ENCODE measurements around the gene GGNBP2.

DNA sequence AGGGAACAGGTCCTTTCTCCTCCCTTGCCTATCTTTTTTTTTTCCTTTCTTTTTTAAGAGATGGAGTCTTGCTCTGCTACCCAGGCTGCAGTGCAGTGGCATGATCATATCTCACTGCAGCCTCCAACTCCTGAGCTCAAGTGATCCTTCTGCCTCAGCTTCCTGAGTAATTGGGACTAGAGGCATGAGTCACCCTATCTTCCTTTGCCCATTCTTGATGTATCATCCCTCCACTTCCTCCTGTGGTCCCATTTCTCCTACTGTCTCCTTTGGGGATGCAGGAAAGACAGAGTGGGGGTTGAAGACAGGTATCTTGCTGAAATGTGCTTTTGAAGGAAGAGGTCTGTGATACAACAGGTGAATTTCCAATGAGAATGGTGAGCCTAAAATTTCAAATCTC, 15.6 kb upstream of the GGNBP2 start:
- no peak for TF ChIP-seq RAD21 (IDR thresholded peaks at IDR 0.05; ENCODE audit: low read length)
- TF ChIP-seq, protein P1, sequence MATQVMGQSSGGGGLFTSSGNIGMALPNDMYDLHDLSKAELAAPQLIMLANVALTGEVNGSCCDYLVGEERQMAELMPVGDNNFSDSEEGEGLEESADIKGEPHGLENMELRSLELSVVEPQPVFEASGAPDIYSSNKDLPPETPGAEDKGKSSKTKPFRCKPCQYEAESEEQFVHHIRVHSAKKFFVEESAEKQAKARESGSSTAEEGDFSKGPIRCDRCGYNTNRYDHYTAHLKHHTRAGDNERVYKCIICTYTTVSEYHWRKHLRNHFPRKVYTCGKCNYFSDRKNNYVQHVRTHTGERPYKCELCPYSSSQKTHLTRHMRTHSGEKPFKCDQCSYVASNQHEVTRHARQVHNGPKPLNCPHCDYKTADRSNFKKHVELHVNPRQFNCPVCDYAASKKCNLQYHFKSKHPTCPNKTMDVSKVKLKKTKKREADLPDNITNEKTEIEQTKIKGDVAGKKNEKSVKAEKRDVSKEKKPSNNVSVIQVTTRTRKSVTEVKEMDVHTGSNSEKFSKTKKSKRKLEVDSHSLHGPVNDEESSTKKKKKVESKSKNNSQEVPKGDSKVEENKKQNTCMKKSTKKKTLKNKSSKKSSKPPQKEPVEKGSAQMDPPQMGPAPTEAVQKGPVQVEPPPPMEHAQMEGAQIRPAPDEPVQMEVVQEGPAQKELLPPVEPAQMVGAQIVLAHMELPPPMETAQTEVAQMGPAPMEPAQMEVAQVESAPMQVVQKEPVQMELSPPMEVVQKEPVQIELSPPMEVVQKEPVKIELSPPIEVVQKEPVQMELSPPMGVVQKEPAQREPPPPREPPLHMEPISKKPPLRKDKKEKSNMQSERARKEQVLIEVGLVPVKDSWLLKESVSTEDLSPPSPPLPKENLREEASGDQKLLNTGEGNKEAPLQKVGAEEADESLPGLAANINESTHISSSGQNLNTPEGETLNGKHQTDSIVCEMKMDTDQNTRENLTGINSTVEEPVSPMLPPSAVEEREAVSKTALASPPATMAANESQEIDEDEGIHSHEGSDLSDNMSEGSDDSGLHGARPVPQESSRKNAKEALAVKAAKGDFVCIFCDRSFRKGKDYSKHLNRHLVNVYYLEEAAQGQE (IDR thresholded peaks at IDR 0.05; ENCODE audit: low read depth, low read length) = no peak
- no peak for TF ChIP-seq EP300 (IDR thresholded peaks at IDR 0.05; ENCODE audit: borderline replicate concordance in 1 of 2, low read depth in 1 of 2, low read length in 1 of 2)
- TF ChIP-seq CTCF (IDR thresholded peaks at IDR 0.05) = no peak
- TF ChIP-seq RFX5 (IDR thresholded peaks at IDR 0.05; ENCODE audit: low read length) = no peak
- TF ChIP-seq EZH2phosphoT487 (IDR thresholded peaks at IDR 0.05; ENCODE audit: borderline replicate concordance, low read depth) = no peak
- no peak for TF ChIP-seq USF2 (IDR thresholded peaks at IDR 0.05; ENCODE audit: borderline replicate concordance, low read depth, low read length)
- no peak for TF ChIP-seq GABPA (IDR thresholded peaks at IDR 0.05; ENCODE audit: low read depth)
- peak; percentile 71 for TF ChIP-seq JUND (IDR thresholded peaks at IDR 0.05)
- TF ChIP-seq FOXM1 (IDR thresholded peaks at IDR 0.05; ENCODE audit: low read depth) = no peak
- TF ChIP-seq YY1 (IDR thresholded peaks at IDR 0.05; ENCODE audit: low read depth) = no peak
- no peak for TF ChIP-seq POLR2AphosphoS5 (IDR thresholded peaks at IDR 0.05; ENCODE audit: low read depth, low read length)
